Stimulated activated CD4-positive, alpha-beta T cell treated with anti-CD3 and anti-CD28 coated beads, TNF-alpha, amount 100 ng/mL, for 4 hours (primary cell): Measurements from ENCODE around the gene TMEM184C.

Experiments used
- DNase-seq, 3 experiments: peaks; one replicate each; pipeline ENCODE4 v3.0.0-alpha.2; 2020; ENCODE audit warnings: low read depth in 3 of 3

The TMEM184C gene

DNA sequence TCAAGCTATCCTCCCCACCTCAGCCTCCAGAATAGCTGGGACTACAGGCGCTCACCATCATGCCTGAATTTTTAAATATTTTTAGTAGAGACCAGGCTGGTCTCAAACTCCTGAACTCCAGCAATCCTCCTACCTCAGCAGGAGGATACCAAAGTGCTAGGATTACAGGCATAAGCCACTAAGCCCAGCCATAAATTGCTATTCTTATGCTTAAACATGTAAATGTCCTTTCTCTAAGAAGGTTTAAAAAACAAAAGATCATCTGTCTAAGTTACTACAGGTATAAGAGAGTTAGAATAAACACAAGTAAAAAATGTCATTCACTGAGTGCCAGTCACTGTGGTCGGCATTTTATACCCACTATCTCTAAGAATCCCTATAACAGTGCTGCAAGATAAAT, 38.4 kb downstream of the TMEM184C start:
- DNase-seq, result no peak

DNA sequence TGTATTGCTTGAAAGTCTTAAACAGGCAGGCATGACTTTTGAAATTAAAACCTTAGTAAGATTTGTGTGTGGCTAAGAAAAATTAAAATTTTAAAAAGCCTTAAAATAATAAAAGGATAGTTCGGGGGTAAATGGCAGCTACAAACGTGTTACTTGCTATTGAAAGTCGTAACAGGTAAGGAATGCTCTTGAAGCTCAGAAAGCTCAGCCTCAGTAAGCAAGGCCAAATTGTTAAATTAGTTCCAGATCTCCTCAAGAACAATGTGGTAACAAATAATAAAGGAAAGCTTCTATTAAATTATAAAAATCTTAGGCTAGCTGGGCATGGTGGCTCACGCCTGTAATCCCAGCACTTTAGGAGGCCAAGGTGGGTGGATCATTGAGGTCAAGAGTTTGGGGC, 41.3 kb downstream of the TMEM184C start:
- DNase-seq, result no peak

DNA sequence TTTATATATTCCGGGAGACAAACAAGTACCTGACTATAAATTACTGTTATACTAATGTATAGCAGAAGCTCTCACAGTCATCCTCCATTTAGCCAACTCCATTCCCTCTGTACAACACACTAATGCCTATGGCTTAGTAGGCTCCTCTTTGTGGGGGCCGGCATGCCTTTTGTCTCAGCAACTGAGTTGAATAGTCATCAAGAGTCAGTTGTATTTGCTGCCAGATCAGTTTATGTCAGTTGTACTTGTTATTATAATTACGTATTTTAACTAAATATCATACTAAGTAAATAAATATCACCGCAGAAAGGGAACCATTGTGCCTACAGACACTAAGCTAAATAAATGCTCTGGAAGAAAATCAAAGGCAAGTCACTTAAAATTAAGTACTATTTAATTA, 56.9 kb downstream of the TMEM184C start:
- DNase-seq, result no peak

DNA sequence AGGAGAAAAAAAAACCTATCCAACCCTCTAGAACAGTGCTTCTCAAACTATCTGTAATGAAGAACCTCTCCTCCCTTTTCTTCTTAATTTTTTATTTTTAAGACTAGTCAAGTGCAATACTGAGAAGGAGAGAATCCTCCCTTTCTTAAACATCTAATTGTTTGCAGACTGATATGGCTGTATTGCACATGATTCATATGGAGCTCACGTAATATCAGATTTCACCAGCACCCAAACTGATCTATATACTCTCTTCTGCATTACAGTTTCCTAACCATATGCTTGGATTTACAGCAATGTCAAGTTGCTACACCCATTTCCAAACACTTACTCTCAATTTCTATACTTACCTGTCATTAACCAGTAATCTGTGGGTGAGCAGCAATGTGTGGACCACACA, 57.3 kb downstream of the TMEM184C start:
- DNase-seq, result no peak

DNA sequence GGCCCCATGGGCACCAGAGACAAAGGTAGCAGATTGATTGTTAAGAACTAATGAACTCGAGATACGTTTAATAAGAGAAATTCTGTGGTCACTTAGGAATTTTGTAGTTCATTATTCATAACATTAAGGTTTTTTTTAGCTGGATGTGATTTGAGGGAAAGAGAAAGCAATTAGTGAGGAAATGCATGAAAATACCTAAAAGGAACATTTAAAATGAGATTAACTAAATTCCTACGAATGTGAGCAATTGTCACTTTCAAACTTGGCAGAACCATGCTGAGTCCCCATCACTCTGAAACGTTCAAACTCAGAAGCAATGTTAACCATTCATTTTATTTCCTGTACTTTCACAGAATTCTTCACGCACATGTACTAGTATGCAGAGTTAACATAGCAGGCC, 60.9 kb downstream of the TMEM184C start:
- no peak for DNase-seq

DNA sequence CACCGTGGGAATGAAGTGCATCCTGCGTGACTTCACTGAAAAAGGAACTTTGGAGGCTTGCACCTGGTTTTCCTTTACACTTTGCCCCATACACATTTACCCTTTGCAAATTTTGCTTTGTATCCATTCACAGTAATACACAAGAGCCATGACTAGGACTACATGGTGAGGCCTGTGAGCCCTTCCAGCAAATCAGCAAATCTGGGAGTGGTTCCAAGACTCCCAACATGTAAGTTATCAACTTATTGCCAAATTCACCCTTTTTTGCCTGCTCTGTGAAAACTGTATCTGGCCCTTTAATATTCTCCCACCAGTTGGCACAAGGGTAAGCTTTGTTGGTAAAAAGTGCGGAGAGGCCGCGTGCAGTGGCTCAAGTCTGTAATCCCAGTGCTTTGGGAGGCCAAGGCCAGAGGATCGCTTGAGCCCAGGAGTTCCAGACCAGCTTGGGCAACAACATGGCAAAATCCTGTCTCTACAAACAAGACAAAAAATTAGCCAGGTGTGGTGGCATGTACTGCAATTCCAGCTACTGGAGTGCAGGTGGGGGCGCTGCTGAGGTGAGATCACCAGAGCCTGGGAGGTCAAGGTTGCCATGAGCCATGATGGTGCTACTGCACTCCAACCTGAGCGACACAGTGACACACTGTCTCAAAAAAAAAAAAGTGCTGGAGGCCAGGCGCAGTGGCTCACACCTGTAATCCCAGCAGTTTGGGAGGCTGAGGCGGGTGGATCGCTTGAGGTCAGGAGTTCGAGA, 61.8 kb downstream of the TMEM184C start:
- DNase-seq, result no peak

DNA sequence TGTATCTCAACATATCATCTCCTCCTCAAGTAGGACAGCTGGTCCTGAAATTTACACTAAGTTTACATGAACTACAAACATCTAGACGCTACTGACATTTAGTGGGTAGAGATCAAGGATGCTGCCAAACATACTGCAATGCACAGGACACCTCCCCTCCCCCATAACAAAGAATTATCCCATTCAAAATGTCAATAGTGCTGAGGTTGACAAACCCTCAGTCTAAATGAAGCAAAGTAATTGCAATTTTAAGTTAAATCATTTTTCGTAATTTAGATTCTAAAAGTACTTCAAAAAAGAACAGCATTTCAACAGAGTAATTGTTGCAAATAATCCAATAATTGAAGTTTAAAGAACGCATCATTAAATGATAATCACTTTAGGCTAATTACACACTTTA, 65.6 kb downstream of the TMEM184C start:
- DNase-seq, result no peak

DNA sequence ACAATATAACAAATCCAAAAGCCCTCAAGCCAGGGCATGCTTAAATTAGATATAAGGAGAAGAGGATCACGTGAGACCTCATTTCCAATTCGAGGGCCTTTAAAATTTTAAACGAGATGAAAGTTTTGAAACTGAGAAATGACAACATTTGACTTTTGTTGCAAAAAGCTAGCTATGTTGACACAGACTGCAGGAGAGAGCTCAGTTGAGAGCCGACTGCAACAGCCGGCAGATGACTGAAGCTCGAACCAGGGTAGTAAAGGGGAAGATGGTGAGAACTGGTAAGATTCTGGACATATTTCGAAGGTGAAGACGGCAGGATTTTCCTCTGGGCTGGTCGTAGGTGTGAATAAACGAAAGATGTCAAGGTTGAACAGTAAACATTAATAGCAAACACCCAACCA, 66.0 kb downstream of the TMEM184C start:
- DNase-seq, result no peak

DNA sequence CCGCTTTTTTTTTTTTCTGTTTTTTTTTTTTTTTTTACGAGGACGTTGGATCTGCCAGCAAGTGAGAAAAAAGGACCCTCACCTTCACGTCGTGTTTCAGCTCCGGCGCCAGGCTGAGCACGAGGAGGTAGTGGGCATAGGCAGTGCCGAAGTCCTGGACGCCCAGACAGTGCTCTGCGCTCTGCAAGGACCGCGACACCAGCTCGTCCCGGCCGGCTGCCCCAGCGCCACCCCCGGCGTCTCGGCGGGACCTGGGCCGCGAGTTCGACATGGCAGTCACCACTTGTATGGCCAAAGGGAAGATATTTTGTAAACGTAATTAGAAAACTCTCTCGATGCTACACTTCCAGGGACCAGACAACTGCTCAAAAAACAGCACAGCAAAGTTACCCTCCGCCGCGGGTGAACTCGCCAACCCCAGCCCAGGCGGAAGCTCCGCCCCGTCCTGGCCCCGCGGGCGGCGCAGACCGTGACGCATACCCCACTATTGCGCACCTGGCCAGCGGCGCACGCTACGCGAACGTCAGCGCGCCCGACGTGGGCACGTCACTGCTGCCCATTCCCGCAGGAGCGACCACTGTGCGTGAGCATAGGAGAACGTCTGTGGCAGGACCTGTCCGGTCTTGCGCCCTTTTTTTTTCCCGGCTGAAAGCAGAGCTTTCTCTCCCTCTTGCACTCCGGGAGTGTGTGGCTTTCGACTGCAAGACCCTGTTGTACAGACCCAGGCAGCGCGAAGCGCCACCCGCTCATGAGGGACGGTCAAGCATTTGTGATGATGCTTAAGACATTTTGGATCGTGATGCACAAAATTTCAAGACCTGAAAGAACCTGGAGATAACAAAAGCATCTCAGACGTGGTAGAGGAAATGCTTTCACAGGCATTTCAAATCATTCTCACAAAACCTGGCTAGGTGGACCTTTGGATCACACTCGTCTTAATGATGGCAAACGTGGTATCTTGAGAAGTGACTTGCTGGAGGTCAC, 66.8 kb downstream of the TMEM184C start, which contains the start of gene PRMT9:
TSS of gene PRMT9 (minus strand) at position 447 of the 984 bp plus-strand sequence. CDS start at position 271, 176 bp downstream.
- peak; percentile 70 to 79 (median 78) for DNase-seq

DNA sequence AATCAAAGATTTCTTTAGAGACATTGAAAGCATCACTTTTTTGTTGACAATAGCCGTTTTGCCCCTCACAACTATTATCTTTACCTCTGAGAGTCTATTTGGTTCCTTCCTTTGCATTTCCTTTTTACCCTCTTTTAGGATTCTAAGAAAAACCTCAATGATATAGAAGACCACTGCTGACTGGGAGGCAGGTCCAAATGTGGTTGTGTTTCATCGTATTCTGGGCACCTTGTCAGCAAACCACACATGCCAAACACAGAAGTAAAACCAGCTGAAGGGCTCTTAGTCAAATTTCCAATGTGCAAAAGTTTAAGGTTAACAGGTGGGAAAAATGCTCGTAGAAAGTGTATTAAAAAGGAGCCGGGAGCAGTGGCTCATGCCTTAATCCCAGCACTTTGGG, 71.9 kb downstream of the TMEM184C start:
- no peak for DNase-seq

DNA sequence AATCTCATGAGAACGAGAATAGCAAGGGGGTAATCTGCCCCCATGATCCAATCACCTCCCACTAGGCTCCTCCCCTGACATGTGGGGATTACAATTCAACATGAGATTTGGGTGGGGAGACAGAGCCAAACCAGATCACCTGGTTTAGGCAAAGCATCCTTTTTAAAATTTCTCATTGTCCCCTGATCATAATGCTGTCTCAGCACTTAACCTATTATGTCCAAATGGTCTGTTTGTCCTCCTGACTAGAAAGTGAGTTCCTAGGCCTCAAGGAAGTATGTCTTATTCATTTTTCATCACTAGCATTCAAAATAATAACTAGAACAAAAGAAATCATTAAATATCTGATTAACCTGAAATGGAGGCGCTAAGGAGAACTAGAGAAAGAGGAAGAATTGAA, 74.6 kb downstream of the TMEM184C start:
- no peak for DNase-seq

DNA sequence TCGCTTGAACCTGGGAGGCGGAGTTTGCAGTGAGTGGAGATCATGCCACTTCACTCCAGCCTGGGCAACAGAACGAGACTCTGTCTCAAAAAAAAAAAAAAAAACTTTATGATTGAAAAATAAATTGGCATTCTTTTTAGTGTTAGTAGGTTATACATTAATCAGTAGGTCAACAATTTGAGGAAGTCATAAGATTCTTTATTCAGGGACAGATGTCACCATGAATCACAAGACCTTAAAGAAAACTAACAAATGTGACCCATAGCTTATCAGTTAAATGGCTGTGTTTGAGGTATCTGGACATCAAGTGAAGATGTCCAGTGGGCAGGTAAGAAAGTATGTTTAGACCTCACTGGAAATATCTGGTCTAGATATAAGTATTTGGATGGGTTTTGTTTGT, 76.0 kb downstream of the TMEM184C start:
- no peak for DNase-seq

DNA sequence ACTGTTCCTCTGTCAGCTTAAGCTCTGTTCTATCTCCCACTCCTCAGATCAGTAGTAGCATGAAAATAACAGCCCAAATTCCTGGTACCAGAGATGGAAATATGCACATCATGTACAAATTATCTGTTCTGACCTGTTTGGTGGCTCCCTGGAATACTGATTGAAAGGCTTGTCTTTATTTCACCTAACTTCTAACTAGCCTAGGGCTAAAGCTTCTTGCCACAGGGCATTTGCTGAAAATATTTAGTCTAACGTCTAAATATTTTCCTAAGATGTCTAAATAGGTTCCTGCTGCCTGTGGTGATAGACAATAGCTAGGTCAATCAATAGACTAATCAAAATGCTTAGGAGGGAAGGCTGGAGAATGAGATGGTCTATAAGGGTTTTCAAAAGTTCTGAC, 79.7 kb downstream of the TMEM184C start:
- DNase-seq, result no peak

DNA sequence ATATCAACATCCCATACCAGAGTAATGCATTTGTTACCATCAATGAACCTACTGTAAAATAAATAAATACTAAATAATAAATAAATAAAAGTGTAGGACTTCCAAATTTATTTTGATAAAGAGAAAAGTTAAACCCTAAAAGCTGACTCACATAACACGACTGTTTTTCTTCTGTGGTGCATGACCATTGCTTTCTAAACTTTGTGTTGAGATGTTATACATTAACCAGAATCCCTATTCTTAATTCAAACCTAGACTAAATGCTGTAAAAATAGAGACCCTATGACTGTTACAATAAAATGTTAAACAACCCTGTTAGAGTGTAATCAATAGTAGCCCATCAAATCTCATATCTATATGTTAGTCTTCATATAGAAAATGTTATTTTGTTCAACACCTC, 87.6 kb downstream of the TMEM184C start:
- no peak for DNase-seq

DNA sequence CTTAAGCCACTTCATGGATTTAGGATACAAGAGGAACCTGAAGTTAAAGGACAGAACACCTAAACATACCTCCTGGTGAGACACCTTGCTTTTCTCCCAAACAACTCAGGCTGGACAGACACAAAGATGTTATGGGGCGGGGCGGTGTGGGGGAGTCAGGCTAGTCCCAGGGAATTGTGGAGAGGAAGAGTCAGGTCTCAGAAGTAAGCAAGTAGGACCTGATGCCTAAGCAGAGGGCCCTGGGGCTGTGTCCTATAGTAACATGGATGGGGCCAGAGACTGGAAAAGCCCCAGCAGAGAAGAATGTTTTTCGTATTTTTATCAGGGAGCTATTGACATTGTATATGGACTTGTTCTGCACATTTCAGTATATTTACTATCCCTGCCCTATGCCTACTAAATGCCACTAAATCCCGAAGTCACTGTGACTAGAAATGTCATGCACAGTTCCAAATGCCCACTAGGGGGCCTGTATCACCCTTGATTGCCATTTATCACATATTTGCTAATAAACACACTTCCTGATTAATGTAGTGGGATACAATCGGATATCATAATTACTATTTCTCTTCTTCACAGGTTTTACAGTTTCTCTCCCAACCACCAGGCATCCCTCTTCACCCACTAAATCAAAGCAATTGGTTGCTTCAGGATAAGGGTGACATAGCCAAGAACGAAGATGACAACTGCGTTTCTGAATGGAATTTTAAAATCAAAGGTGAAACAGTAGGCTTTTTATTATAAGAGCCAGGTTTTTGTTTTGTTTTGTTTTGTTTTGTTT, 90.9 kb downstream of the TMEM184C start:
- DNase-seq, result peak in 1 of 3 experiments; percentile 39

DNA sequence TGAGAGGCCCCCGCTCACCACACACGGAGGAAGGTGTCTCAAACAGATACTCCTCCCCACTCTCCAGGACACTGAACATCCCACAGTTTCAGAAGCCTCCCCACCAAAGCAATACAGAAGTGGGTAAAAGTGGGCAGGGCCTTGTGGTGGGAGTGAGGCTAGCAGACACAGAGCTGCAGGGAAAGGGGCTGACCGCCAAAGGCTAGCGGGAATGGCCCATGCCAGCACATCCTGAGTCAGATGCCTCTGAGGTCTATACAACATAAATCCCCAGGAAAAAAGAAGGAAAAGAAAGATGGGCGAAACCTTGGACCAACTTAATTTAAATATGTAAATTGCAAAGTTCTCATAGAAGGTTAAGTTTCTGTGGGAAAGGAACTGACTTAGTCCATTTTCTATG, 92.8 kb downstream of the TMEM184C start:
- DNase-seq, result no peak

DNA sequence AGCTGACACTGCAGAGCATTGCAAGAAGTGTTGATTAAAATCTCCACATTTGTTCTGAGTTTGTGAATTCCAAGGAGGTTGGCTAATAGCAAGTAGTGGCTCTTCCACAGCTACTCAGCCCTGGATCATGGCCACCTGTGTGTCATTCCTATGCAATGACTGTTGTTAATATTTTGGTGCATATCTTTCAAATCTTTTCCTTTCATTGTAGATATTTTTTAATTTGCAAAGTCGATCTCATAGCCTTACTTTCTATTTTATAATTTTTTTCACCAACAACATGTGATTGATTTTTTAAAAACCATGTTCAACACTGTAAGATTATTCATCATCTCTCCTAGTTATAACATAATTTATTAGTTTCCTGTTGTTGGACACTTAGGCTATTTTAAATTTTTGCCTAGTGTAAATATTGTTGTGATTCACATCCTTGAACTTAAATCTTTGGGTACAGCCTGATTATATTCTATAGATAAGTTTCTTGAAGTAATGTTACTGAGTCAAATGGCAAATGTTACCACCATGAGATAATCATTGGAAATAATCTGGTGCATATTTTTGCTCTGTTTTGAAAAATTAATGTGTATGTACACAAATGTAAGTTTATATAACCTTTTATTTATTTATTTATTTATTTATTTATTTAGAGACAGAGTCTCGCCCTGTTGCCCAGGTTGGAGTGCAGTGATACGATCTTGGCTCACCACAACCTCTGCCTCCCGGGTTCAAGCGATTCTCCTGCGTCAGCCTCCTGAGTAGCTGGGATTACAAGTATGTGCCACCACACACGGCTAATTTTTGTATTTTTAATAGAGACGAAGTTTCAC, 97.6 kb downstream of the TMEM184C start:
- DNase-seq, result no peak

DNA sequence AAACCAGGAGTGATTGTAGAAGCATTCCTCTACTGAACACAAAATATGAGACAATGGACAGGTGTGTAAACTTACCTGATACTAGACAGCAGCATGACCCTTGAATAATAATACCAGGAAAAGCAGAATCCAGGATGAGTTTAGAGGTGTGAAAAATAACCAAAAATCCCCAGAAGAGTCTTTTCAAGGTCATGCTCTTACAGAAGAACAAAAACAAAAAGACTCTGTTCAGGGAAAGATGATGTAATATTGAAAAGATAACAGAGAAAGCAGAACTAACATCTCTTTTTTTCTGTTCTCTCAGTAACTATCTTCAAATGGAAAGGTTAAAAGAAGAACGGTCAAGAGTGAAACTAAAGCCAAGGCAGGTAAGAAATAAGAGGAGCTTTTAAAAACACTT, 100.7 kb downstream of the TMEM184C start:
- no peak for DNase-seq
